ENCODE measurements around the gene TRAPPC1. TPM values are rescaled to one million over a fixed set of nuclear protein-coding genes. Genes with fewer than 3 reads are reported as not detected.

Gene TRAPPC1
- total and polyA plus RNA-seq, 2 experiments from 2014 or later: 45.2 to 234 TPM

GRCh38 chr17:7955414-7956227, 23.9 kb upstream of the TRAPPC1 start:
- Histone ChIP-seq H3K36me3 (ENCODE audit: insufficient read depth) (no peaks in the 10 kb centered on the region), H3K4me1 (ENCODE audit: insufficient read depth) (no peaks in the 10 kb centered on the region), H3K4me2 (no peak overlapping the region), H3K79me2 (replicated peaks; ENCODE audit: insufficient read depth) (no peaks in the 10 kb centered on the region), H3K4me3 (no peak overlapping the region), H3K27me3 (ENCODE audit: insufficient read depth) (no peaks in the 10 kb centered on the region), H4K20me1 (replicated peaks; ENCODE audit: insufficient read depth) (no peaks in the 10 kb centered on the region), H3F3A (replicated peaks; ENCODE audit: low read depth) (no peaks in the 10 kb centered on the region), H2AFZ (no peak overlapping the region), H3K9me2 (ENCODE audit: insufficient read depth) (0 out of 2 replicates have a peak, but pooled peaks cover 5% of the 10 kb centered on the region), H3K27ac (ENCODE audit: low read depth) (no peak overlapping the region)
- DNase-seq (ENCODE audit: low spot score) (no peak), ATAC-seq (no peak)
- TF ChIP-seq POLR2AphosphoS5 (IDR thresholded peaks at IDR 0.05; ENCODE audit: low read depth): no peak
- no peak for TF ChIP-seq JUNB (IDR thresholded peaks at IDR 0.05; ENCODE audit: unreplicated experiment)
- TF ChIP-seq, protein P1, sequence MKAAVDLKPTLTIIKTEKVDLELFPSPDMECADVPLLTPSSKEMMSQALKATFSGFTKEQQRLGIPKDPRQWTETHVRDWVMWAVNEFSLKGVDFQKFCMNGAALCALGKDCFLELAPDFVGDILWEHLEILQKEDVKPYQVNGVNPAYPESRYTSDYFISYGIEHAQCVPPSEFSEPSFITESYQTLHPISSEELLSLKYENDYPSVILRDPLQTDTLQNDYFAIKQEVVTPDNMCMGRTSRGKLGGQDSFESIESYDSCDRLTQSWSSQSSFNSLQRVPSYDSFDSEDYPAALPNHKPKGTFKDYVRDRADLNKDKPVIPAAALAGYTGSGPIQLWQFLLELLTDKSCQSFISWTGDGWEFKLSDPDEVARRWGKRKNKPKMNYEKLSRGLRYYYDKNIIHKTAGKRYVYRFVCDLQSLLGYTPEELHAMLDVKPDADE (IDR thresholded peaks at IDR 0.05): no peak
- no peak for TF ChIP-seq EZH2phosphoT487 (IDR thresholded peaks at IDR 0.05; ENCODE audit: unreplicated experiment)
- no peak for TF ChIP-seq NANOG (IDR thresholded peaks at IDR 0.05; ENCODE audit: borderline replicate concordance)
- TF ChIP-seq, protein P2, sequence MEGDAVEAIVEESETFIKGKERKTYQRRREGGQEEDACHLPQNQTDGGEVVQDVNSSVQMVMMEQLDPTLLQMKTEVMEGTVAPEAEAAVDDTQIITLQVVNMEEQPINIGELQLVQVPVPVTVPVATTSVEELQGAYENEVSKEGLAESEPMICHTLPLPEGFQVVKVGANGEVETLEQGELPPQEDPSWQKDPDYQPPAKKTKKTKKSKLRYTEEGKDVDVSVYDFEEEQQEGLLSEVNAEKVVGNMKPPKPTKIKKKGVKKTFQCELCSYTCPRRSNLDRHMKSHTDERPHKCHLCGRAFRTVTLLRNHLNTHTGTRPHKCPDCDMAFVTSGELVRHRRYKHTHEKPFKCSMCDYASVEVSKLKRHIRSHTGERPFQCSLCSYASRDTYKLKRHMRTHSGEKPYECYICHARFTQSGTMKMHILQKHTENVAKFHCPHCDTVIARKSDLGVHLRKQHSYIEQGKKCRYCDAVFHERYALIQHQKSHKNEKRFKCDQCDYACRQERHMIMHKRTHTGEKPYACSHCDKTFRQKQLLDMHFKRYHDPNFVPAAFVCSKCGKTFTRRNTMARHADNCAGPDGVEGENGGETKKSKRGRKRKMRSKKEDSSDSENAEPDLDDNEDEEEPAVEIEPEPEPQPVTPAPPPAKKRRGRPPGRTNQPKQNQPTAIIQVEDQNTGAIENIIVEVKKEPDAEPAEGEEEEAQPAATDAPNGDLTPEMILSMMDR (conservative IDR thresholded peaks at IDR 0.05; ENCODE audit: low read depth in 2 of 2): no peak
- TF ChIP-seq EZH2 (IDR thresholded peaks at IDR 0.05; ENCODE audit: low read depth, unreplicated experiment): no peak
- no peak for TF ChIP-seq CREB1 (CRISPR knock-in tag; IDR thresholded peaks at IDR 0.05; ENCODE audit: low read depth)
- no peak for TF ChIP-seq REST (IDR thresholded peaks at IDR 0.05; ENCODE audit: unreplicated experiment)
- TF ChIP-seq ZNF114 (CRISPR knock-in tag; IDR thresholded peaks at IDR 0.05): no peak
- no peak for TF ChIP-seq ZNF331 (CRISPR knock-in tag; IDR thresholded peaks at IDR 0.05; ENCODE audit: low read depth)
- TF ChIP-seq, protein P3, sequence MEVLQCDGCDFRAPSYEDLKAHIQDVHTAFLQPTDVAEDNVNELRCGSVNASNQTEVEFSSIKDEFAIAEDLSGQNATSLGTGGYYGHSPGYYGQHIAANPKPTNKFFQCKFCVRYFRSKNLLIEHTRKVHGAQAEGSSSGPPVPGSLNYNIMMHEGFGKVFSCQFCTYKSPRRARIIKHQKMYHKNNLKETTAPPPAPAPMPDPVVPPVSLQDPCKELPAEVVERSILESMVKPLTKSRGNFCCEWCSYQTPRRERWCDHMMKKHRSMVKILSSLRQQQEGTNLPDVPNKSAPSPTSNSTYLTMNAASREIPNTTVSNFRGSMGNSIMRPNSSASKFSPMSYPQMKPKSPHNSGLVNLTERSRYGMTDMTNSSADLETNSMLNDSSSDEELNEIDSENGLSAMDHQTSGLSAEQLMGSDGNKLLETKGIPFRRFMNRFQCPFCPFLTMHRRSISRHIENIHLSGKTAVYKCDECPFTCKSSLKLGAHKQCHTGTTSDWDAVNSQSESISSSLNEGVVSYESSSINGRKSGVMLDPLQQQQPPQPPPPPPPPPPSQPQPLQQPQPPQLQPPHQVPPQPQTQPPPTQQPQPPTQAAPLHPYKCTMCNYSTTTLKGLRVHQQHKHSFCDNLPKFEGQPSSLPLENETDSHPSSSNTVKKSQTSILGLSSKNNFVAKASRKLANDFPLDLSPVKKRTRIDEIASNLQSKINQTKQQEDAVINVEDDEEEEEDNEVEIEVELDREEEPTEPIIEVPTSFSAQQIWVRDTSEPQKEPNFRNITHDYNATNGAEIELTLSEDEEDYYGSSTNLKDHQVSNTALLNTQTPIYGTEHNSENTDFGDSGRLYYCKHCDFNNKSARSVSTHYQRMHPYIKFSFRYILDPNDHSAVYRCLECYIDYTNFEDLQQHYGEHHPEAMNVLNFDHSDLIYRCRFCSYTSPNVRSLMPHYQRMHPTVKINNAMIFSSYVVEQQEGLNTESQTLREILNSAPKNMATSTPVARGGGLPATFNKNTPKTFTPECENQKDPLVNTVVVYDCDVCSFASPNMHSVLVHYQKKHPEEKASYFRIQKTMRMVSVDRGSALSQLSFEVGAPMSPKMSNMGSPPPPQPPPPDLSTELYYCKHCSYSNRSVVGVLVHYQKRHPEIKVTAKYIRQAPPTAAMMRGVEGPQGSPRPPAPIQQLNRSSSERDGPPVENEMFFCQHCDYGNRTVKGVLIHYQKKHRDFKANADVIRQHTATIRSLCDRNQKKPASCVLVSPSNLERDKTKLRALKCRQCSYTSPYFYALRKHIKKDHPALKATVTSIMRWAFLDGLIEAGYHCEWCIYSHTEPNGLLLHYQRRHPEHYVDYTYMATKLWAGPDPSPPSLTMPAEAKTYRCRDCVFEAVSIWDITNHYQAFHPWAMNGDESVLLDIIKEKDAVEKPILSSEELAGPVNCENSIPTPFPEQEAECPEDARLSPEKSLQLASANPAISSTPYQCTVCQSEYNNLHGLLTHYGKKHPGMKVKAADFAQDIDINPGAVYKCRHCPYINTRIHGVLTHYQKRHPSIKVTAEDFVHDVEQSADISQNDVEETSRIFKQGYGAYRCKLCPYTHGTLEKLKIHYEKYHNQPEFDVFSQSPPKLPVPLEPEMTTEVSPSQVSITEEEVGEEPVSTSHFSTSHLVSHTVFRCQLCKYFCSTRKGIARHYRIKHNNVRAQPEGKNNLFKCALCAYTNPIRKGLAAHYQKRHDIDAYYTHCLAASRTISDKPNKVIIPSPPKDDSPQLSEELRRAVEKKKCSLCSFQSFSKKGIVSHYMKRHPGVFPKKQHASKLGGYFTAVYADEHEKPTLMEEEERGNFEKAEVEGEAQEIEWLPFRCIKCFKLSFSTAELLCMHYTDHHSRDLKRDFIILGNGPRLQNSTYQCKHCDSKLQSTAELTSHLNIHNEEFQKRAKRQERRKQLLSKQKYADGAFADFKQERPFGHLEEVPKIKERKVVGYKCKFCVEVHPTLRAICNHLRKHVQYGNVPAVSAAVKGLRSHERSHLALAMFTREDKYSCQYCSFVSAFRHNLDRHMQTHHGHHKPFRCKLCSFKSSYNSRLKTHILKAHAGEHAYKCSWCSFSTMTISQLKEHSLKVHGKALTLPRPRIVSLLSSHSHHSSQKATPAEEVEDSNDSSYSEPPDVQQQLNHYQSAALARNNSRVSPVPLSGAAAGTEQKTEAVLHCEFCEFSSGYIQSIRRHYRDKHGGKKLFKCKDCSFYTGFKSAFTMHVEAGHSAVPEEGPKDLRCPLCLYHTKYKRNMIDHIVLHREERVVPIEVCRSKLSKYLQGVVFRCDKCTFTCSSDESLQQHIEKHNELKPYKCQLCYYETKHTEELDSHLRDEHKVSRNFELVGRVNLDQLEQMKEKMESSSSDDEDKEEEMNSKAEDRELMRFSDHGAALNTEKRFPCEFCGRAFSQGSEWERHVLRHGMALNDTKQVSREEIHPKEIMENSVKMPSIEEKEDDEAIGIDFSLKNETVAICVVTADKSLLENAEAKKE (CRISPR knock-in tag; IDR thresholded peaks at IDR 0.05): no peak
- no peak for TF ChIP-seq STAT1 (IDR thresholded peaks at IDR 0.05; ENCODE audit: unreplicated experiment)
- Mint-ChIP-seq H3K4me3 (no peak overlapping the region), H3K27ac (no peak overlapping the region), H3K36me3 (ENCODE audit: low read depth) (no peaks in the 10 kb centered on the region), H3K4me1 (peaks cover 3% of the 10 kb centered on the region), H3K27me3 (ENCODE audit: insufficient read depth, low read depth, poor library complexity) (peaks cover 4% of the 10 kb centered on the region), H3K9me3 (no peaks in the 10 kb centered on the region)

Data from GM23338 (cell line).